OCI-LY1 (cell line): ENCODE data around the gene CLCN7.

Experiments
- H2AFZ ChIP-seq: fragments of 200-600 bp; sonication (generic), shearing (Covaris generic); 2 replicates; pipeline ENCODE4 v1.6.0; 2014; ENCODE audit warnings: antibody characterized with exemption, mild to moderate bottlenecking, low read length
- H3F3A ChIP-seq: fragments of 200-600 bp; sonication (generic), shearing (Covaris generic); 2 replicates; pipeline ENCODE4 v1.6.0; 2014; ENCODE audit warnings: mild to moderate bottlenecking, antibody characterized with exemption, low read length, moderate library complexity; ENCODE audit not compliant: insufficient read depth
- H3K27ac ChIP-seq: fragments of 200-600 bp; sonication (generic); 2 replicates; pipeline ENCODE4 v1.5.1; 2014; ENCODE audit warnings: low read length, mixed run types, mild to moderate bottlenecking, low read depth; ENCODE audit not compliant: poor library complexity, severe bottlenecking
- H3K27me3 ChIP-seq: fragments of 200-600 bp; sonication (generic); 2 replicates; pipeline ENCODE4 v1.6.0; 2014; ENCODE audit warnings: antibody characterized with exemption, mild to moderate bottlenecking, low read length, moderate library complexity; ENCODE audit not compliant: insufficient read depth
- H3K36me3 ChIP-seq: fragments of 200-600 bp; sonication (generic); 2 replicates; pipeline ENCODE4 v1.6.1; 2014; ENCODE audit warnings: mild to moderate bottlenecking, antibody characterized with exemption, low read length, moderate library complexity, mixed read lengths; ENCODE audit not compliant: insufficient read depth
- H3K4me1 ChIP-seq: fragments of 200-600 bp; sonication (generic); 2 replicates; pipeline ENCODE4 v1.5.1; 2014; ENCODE audit warnings: mild to moderate bottlenecking, low read length, moderate library complexity; ENCODE audit not compliant: insufficient read depth, severe bottlenecking
- H3K4me2 ChIP-seq: fragments of 200-600 bp; sonication (generic), shearing (Covaris generic); 2 replicates; pipeline ENCODE4 v1.6.1; 2014; ENCODE audit warnings: low read length
- H3K4me3 ChIP-seq: fragments of 200-600 bp; sonication (generic); 2 replicates; pipeline ENCODE4 v1.5.1; 2014; ENCODE audit warnings: low read length, low read depth, mild to moderate bottlenecking, mixed read lengths; ENCODE audit not compliant: poor library complexity, severe bottlenecking
- H3K79me2 ChIP-seq: fragments of 200-600 bp; shearing (Covaris generic); 2 replicates; pipeline ENCODE4 v1.6.1; 2016; ENCODE audit warnings: mixed run types, low read length, mixed read lengths; ENCODE audit not compliant: insufficient read depth
- H3K9ac ChIP-seq: fragments of 200-600 bp; sonication (generic), shearing (Covaris generic); 2 replicates; pipeline ENCODE4 v1.6.1; 2014; ENCODE audit warnings: mild to moderate bottlenecking, low read length, mixed read lengths
- H3K9me2 ChIP-seq: fragments of 200-600 bp; sonication (generic), shearing (Covaris generic); 2 replicates; pipeline ENCODE4 v1.6.1; 2014; ENCODE audit warnings: low read depth, mild to moderate bottlenecking, low read length, mixed read lengths
- H3K9me3 ChIP-seq: fragments of 200-600 bp; shearing (Covaris generic); 2 replicates; pipeline ENCODE4 v1.6.1; 2014; ENCODE audit warnings: low read length, mixed read lengths
- H4K20me1 ChIP-seq: fragments of 200-600 bp; sonication (generic), shearing (Covaris generic); 2 replicates; pipeline ENCODE4 v1.6.0; 2016; ENCODE audit warnings: mild to moderate bottlenecking, low read length; ENCODE audit not compliant: insufficient read depth
- EZH2 ChIP-seq: fragments of 200-600 bp; sonication (generic), shearing (Covaris generic); IDR thresholded peaks from 2 replicates; pipeline ENCODE4 v1.8.0; 2017; ENCODE audit warnings: borderline replicate concordance, mixed run types, mild to moderate bottlenecking, antibody characterized with exemption, low read length, moderate library complexity, mixed read lengths
- TF ChIP-seq, protein P1 (sequence below): fragments of 200-600 bp; sonication (generic), shearing (Covaris generic); IDR thresholded peaks from 2 replicates; pipeline ENCODE4 v1.5.1; 2017; ENCODE audit warnings: mild to moderate bottlenecking, antibody characterized with exemption, low read length, moderate library complexity, mixed read lengths

The CLCN7 gene

DNA sequence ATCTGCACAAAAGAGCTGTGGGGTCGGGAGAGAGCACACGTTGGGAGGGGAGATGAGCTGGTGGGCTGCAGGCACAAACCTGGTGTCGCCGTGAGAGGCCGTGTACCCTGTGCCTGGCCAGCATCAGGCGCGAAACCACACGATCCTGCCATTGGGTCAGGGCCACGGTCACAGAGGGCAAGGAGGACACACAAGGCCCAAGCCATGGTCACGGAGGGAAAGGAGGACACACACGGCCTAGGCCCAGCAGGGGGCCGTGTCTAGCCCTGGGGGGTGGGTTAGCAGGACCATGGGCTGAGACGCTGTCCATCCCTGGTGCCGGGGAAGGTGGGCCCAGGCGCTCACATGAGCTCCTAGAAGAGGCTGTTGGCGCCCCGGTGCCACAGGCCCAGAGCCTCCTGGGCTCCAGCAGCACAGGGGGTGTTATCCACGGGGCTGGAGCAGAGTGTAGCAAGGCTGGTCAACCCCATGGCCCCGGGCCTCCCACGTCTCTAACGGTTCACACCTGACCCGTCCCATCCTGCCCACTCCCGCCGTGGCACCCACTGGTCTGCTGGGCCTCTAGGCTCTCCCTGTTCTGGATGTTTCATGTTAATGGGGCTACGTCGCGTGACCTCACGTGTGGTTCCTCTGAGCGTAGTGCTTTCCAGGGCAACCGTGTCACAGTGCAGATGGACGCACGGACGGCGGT lies 23.0 kb downstream of the CLCN7 start:
- Histone ChIP-seq H3K4me2 (no peak overlapping the region), H3K27ac (no peak overlapping the region), H2AFZ (no peak overlapping the region), H3K36me3 (peaks cover 30% of the 10 kb centered on the region), H4K20me1 (no peaks in the 10 kb centered on the region), H3K27me3 (no peaks in the 10 kb centered on the region), H3K9me3 (no peaks in the 10 kb centered on the region), H3F3A (no peaks in the 10 kb centered on the region), H3K4me3 (no peak overlapping the region), H3K9ac (no peak overlapping the region), H3K79me2 (no peaks in the 10 kb centered on the region), H3K4me1 (no peaks in the 10 kb centered on the region), H3K9me2 (no peaks in the 10 kb centered on the region)
- TF ChIP-seq, protein P1, sequence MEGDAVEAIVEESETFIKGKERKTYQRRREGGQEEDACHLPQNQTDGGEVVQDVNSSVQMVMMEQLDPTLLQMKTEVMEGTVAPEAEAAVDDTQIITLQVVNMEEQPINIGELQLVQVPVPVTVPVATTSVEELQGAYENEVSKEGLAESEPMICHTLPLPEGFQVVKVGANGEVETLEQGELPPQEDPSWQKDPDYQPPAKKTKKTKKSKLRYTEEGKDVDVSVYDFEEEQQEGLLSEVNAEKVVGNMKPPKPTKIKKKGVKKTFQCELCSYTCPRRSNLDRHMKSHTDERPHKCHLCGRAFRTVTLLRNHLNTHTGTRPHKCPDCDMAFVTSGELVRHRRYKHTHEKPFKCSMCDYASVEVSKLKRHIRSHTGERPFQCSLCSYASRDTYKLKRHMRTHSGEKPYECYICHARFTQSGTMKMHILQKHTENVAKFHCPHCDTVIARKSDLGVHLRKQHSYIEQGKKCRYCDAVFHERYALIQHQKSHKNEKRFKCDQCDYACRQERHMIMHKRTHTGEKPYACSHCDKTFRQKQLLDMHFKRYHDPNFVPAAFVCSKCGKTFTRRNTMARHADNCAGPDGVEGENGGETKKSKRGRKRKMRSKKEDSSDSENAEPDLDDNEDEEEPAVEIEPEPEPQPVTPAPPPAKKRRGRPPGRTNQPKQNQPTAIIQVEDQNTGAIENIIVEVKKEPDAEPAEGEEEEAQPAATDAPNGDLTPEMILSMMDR = no peak
- no peak for TF ChIP-seq EZH2

DNA sequence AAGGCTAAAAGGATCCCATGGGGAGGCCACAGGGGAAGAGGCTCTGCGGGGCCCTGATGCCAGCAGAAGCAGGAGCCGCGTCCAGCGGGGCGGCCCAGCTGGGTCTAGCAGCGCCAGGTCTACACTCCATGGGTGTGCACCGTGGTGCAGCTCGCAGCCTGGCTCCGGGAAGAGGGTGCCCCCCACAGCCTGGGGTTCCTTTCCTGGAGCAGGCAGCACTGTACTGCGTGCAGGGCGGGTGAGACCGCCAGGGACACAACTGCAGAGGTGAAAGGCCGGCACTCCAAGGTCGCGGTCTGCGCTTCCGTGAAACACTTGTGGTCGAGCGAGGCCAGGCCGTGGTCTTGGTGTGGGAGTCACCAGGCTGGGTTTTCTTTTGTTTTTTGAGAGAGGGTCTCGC lies 24.0 kb downstream of the CLCN7 start:
- Histone ChIP-seq H3K9me3 (no peaks in the 10 kb centered on the region), H3K9me2 (no peaks in the 10 kb centered on the region), H3K27ac (no peak overlapping the region), H3K4me1 (no peaks in the 10 kb centered on the region), H3K79me2 (no peaks in the 10 kb centered on the region), H3K27me3 (no peaks in the 10 kb centered on the region), H3K4me2 (no peak overlapping the region), H3K9ac (no peak overlapping the region), H4K20me1 (no peaks in the 10 kb centered on the region), H2AFZ (no peak overlapping the region), H3F3A (no peaks in the 10 kb centered on the region), H3K36me3 (peaks cover 37% of the 10 kb centered on the region), H3K4me3 (no peak overlapping the region)
- TF ChIP-seq, protein P1 = no peak
- no peak for TF ChIP-seq EZH2

DNA sequence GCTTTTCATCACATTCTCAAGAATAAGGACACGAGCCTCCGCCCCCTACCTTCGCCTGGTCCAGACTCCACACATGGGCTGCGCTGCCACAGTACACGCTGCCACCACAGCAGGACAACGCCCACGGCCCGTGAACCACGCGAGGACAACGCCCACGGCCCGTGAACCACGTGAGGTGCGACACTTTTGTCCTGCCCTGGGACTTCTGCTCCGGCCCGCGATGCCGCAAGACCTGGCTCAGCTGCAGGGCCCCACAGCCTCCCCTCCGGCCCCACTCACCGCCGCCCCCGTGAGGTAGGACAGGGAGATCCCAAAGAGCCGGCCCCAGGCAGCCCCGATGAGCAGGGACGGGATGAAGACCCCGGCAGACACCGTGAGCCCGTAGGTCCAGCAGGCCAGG lies 24.6 kb downstream of the CLCN7 start:
- H3K4me1 ChIP-seq = peaks cover 3% of the 10 kb centered on the region
- H3K4me2 ChIP-seq = no peak overlapping the region
- peaks cover 4% of the 10 kb centered on the region; the same call in 1 of the 2 replicates for H3K27me3 ChIP-seq
- H3K4me3 ChIP-seq = no peak overlapping the region
- no peaks in the 10 kb centered on the region for H3K79me2 ChIP-seq
- H3K9ac ChIP-seq = no peak overlapping the region
- H3F3A ChIP-seq = no peaks in the 10 kb centered on the region
- H2AFZ ChIP-seq = no peak overlapping the region
- H3K9me2 ChIP-seq = no peaks in the 10 kb centered on the region
- TF ChIP-seq, protein P1 = peak; percentile 21; the same call in 1 of the 2 replicates
- TF ChIP-seq EZH2 = no peak
- H3K36me3 ChIP-seq = peaks cover 35% of the 10 kb centered on the region
- no peaks in the 10 kb centered on the region for H3K9me3 ChIP-seq
- no peaks in the 10 kb centered on the region for H4K20me1 ChIP-seq
- H3K27ac ChIP-seq = no peak overlapping the region
